HL-60 (cell line): ENCODE data around the gene KRT74.

Source experiments
- POLR2AphosphoS5 ChIP-seq: IDR thresholded peaks from 2 replicates; pipeline ENCODE4 v1.6.1; 2012; ENCODE audit warnings: low read depth
- TF ChIP-seq, protein P1 (sequence below): IDR thresholded peaks from one replicate; pipeline ENCODE4 v1.5.1; 2011; ENCODE audit warnings: low read length, control low read depth, inconsistent platforms; ENCODE audit not compliant: insufficient read depth
- TF ChIP-seq, protein P2 (sequence below): IDR thresholded peaks from 2 replicates; pipeline ENCODE4 v1.6.1; 2012; ENCODE audit warnings: low read depth; ENCODE audit not compliant: insufficient replicate concordance

DNA sequence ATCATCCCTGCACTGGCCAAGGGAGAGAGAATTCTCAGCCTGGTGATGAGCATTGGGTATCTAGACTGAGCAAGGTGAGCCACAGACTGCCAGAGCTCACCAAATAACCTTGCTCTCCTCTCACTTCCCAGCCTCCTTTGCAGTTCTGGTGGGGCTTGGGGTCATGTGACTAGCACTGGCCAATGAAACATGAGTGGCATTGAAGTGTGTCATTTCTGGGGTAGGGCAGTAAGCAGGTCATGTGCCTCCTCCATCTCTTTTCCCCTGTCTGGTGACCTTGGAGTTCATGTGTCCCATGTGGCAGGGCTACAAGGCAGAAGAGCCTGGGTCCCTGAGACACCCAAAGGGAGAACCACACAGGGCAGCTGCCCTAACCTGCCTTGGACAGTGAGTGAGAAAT, 31.2 kb upstream of the KRT74 start:
- TF ChIP-seq, protein P1, sequence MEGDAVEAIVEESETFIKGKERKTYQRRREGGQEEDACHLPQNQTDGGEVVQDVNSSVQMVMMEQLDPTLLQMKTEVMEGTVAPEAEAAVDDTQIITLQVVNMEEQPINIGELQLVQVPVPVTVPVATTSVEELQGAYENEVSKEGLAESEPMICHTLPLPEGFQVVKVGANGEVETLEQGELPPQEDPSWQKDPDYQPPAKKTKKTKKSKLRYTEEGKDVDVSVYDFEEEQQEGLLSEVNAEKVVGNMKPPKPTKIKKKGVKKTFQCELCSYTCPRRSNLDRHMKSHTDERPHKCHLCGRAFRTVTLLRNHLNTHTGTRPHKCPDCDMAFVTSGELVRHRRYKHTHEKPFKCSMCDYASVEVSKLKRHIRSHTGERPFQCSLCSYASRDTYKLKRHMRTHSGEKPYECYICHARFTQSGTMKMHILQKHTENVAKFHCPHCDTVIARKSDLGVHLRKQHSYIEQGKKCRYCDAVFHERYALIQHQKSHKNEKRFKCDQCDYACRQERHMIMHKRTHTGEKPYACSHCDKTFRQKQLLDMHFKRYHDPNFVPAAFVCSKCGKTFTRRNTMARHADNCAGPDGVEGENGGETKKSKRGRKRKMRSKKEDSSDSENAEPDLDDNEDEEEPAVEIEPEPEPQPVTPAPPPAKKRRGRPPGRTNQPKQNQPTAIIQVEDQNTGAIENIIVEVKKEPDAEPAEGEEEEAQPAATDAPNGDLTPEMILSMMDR, result no peak
- TF ChIP-seq POLR2AphosphoS5, result no peak
- TF ChIP-seq, protein P2, sequence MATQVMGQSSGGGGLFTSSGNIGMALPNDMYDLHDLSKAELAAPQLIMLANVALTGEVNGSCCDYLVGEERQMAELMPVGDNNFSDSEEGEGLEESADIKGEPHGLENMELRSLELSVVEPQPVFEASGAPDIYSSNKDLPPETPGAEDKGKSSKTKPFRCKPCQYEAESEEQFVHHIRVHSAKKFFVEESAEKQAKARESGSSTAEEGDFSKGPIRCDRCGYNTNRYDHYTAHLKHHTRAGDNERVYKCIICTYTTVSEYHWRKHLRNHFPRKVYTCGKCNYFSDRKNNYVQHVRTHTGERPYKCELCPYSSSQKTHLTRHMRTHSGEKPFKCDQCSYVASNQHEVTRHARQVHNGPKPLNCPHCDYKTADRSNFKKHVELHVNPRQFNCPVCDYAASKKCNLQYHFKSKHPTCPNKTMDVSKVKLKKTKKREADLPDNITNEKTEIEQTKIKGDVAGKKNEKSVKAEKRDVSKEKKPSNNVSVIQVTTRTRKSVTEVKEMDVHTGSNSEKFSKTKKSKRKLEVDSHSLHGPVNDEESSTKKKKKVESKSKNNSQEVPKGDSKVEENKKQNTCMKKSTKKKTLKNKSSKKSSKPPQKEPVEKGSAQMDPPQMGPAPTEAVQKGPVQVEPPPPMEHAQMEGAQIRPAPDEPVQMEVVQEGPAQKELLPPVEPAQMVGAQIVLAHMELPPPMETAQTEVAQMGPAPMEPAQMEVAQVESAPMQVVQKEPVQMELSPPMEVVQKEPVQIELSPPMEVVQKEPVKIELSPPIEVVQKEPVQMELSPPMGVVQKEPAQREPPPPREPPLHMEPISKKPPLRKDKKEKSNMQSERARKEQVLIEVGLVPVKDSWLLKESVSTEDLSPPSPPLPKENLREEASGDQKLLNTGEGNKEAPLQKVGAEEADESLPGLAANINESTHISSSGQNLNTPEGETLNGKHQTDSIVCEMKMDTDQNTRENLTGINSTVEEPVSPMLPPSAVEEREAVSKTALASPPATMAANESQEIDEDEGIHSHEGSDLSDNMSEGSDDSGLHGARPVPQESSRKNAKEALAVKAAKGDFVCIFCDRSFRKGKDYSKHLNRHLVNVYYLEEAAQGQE, result no peak
